NCI-H2171 (cell line): ENCODE results near the gene RBM19.

Source experiments
- DNase-seq: peaks from one replicate; lab custom pipeline; 2025; lab: John Stamatoyannopoulos, UW

Gene RBM19

GRCh38 chr12:113932381-113933196, 33.5 kb downstream of the RBM19 start:
- no peak for DNase-seq

- no peak for DNase-seq
These were observed 34.6 kb downstream of the RBM19 start for GRCh38 chr12:113931517-113931916.

GRCh38 chr12:113930249-113930648, 35.9 kb downstream of the RBM19 start:
- no peak for DNase-seq

- no peak for DNase-seq
These were observed 36.7 kb downstream of the RBM19 start for GRCh38 chr12:113929312-113929989.

- no peak for DNase-seq
These were observed 39.3 kb downstream of the RBM19 start for GRCh38 chr12:113926788-113927187.

GRCh38 chr12:113924341-113924740, 41.8 kb downstream of the RBM19 start:
- DNase-seq: no peak

- DNase-seq: no peak
These were observed 42.9 kb downstream of the RBM19 start for GRCh38 chr12:113923251-113923650.

GRCh38 chr12:113921430-113921829, 44.7 kb downstream of the RBM19 start:
- no peak for DNase-seq

GRCh38 chr12:113919791-113920190, 46.3 kb downstream of the RBM19 start:
- no peak for DNase-seq

GRCh38 chr12:113918306-113918705, 47.8 kb downstream of the RBM19 start:
- no peak for DNase-seq

- no peak for DNase-seq
These were observed 48.7 kb downstream of the RBM19 start for GRCh38 chr12:113917393-113917792.

- DNase-seq: no peak
These were observed 51.3 kb downstream of the RBM19 start for GRCh38 chr12:113914806-113915205.

GRCh38 chr12:113914176-113914575, 51.9 kb downstream of the RBM19 start:
- DNase-seq: no peak

GRCh38 chr12:113912760-113913329, 53.3 kb downstream of the RBM19 start:
- DNase-seq: peak; percentile 37

GRCh38 chr12:113911971-113912759, 54.0 kb downstream of the RBM19 start:
- no peak for DNase-seq

- DNase-seq: no peak
These were observed 55.3 kb downstream of the RBM19 start for GRCh38 chr12:113910751-113911272.

- DNase-seq: no peak
These were observed 56.2 kb downstream of the RBM19 start for GRCh38 chr12:113909776-113910420.

GRCh38 chr12:113908584-113909100, 57.5 kb downstream of the RBM19 start:
- DNase-seq: no peak

- no peak for DNase-seq
These were observed 58.5 kb downstream of the RBM19 start for GRCh38 chr12:113907446-113908180.

GRCh38 chr12:113906411-113907200, 59.5 kb downstream of the RBM19 start:
- DNase-seq: no peak
